Parathyroid adenoma (tissue), 2 donors: ENCODE measurements around the gene GLB1L3.
A peak's percentile ranks its signal among the peaks of the same experiment; 100 is the strongest.
"Not testable (repeated sequence)": the region's sequence is repeated elsewhere in the genome, so short reads cannot be mapped to it uniquely, and the experiment has no call there.

Source experiments
- H2AFZ ChIP-seq: fragments of 300-600 bp; sonication (generic); one replicate; pipeline ENCODE4 v1.7.0; 2017; ENCODE audit warnings: antibody characterized with exemption, mild to moderate bottlenecking
- H3K27ac ChIP-seq: fragments of 300-600 bp; sonication (generic); one replicate; pipeline ENCODE4 v1.7.0; 2017
- H3K27me3 ChIP-seq: fragments of 300-600 bp; sonication (generic); one replicate; pipeline ENCODE4 v1.7.0; 2017; ENCODE audit warnings: low read length; ENCODE audit not compliant: control insufficient read depth, insufficient read depth
- H3K36me3 ChIP-seq: fragments of 300-600 bp; sonication (generic); one replicate; pipeline ENCODE4 v1.7.0; 2017; ENCODE audit warnings: low read length; ENCODE audit not compliant: control insufficient read depth, insufficient read depth
- H3K4me1 ChIP-seq: fragments of 300-600 bp; sonication (generic); one replicate; pipeline ENCODE4 v1.7.0; 2017; ENCODE audit warnings: control low read depth
- H3K4me2 ChIP-seq: fragments of 300-600 bp; sonication (generic); one replicate; pipeline ENCODE4 v1.7.0; 2017; ENCODE audit warnings: low read length
- H3K4me3 ChIP-seq: fragments of 300-600 bp; sonication (generic); one replicate; pipeline ENCODE4 v1.7.0; 2017; ENCODE audit warnings: low read depth, low read length
- H3K79me2 ChIP-seq: fragments of 300-600 bp; sonication (generic); one replicate; pipeline ENCODE4 v1.7.0; 2017; ENCODE audit warnings: control low read depth
- H3K9ac ChIP-seq: fragments of 300-600 bp; sonication (generic); one replicate; pipeline ENCODE4 v1.7.0; 2017; ENCODE audit warnings: mild to moderate bottlenecking
- H3K9me3 ChIP-seq: fragments of 300-600 bp; sonication (generic); one replicate; pipeline ENCODE4 v1.7.0; 2017; ENCODE audit warnings: low read length; ENCODE audit not compliant: control insufficient read depth
- CTCF ChIP-seq: fragments of 300-600 bp; sonication (generic); IDR thresholded peaks from one replicate; pipeline ENCODE4 v1.7.0; 2017; ENCODE audit warnings: antibody characterized with exemption, mild to moderate bottlenecking
- donor health status: primary hyperparathyroidism.

The GLB1L3 gene

GRCh38 chr11:134253188-134253993 is 22.8 kb upstream of the GLB1L3 start, which contains the start of the genes ACAD8 and THYN1:
ACAD8 (plus strand) TSS chr11:134253568; CDS start chr11:134253601, 33 bp downstream.
THYN1 (minus strand) TSS chr11:134253352; CDS start chr11:134252882, 470 bp downstream.
- Histone ChIP-seq H3K9ac (no peak within 1 kb of the TSS), H3K9me3 (no peaks in the 10 kb centered on the region), H3K79me2 (no peaks in the 10 kb centered on the region)

GRCh38 chr11:134254433-134255183 is 21.6 kb upstream of the GLB1L3 start:
- Histone ChIP-seq H3K36me3 (no peaks in the 10 kb centered on the region), H3K9ac (no peak overlapping the region)
- no peak for TF ChIP-seq CTCF

More at GRCh38 chr11:134253188-134253993, 22.8 kb upstream of the GLB1L3 start, which contains the start of the genes ACAD8 and THYN1:
- no peaks in the 10 kb centered on the region for H3K36me3 ChIP-seq
- peaks cover 6% of the 10 kb centered on the region for H3K4me1 ChIP-seq
- no peaks in the 10 kb centered on the region for H3K27me3 ChIP-seq
- peak within 1 kb of the TSS; percentile 82 for H2AFZ ChIP-seq
- peak within 1 kb of the TSS; percentile 57 for H3K4me2 ChIP-seq
- H3K4me3 ChIP-seq: peak within 1 kb of the TSS; percentile 84
- H3K27ac ChIP-seq: peak within 1 kb of the TSS; percentile 47
- TF ChIP-seq CTCF: peak; percentile 41

GRCh38 chr11:134255184-134255561 is 21.0 kb upstream of the GLB1L3 start:
- not testable (repeated sequence) for H2AFZ ChIP-seq, H3K4me1 ChIP-seq, H3K4me3 ChIP-seq, H3K9ac ChIP-seq, H3K9me3 ChIP-seq, H3K27me3 ChIP-seq, H3K36me3 ChIP-seq, H3K4me2 ChIP-seq, H3K27ac ChIP-seq, H3K79me2 ChIP-seq

More at GRCh38 chr11:134254433-134255183, 21.6 kb upstream of the GLB1L3 start:
- H3K4me1 ChIP-seq: peaks cover 6% of the 10 kb centered on the region
- no peak overlapping the region for H2AFZ ChIP-seq
- H3K9me3 ChIP-seq: no peaks in the 10 kb centered on the region
- H3K27me3 ChIP-seq: no peaks in the 10 kb centered on the region
- no peak overlapping the region for H3K27ac ChIP-seq
- H3K4me2 ChIP-seq: no peak overlapping the region
- no peak overlapping the region for H3K4me3 ChIP-seq
- H3K79me2 ChIP-seq: no peaks in the 10 kb centered on the region

GRCh38 chr11:134257101-134257500 is 19.1 kb upstream of the GLB1L3 start:
- TF ChIP-seq CTCF: no peak
- Histone ChIP-seq H3K36me3 (no peaks in the 10 kb centered on the region), H3K79me2 (no peaks in the 10 kb centered on the region)

GRCh38 chr11:134258577-134258976 is 17.6 kb upstream of the GLB1L3 start:
- Histone ChIP-seq H2AFZ (no peak overlapping the region), H3K4me3 (no peak overlapping the region), H3K79me2 (no peaks in the 10 kb centered on the region), H3K4me1 (no peaks in the 10 kb centered on the region), H3K27ac (no peak overlapping the region), H3K4me2 (no peak overlapping the region), H3K27me3 (no peaks in the 10 kb centered on the region), H3K9ac (no peak overlapping the region), H3K9me3 (no peaks in the 10 kb centered on the region), H3K36me3 (no peaks in the 10 kb centered on the region)
- no peak for TF ChIP-seq CTCF

More at GRCh38 chr11:134257101-134257500, 19.1 kb upstream of the GLB1L3 start:
- no peak overlapping the region for H3K4me3 ChIP-seq
- no peak overlapping the region for H3K27ac ChIP-seq
- H3K9me3 ChIP-seq: no peaks in the 10 kb centered on the region
- peaks cover 4% of the 10 kb centered on the region for H3K4me1 ChIP-seq
- no peak overlapping the region for H3K4me2 ChIP-seq
- H2AFZ ChIP-seq: no peak overlapping the region
- no peaks in the 10 kb centered on the region for H3K27me3 ChIP-seq
- H3K9ac ChIP-seq: no peak overlapping the region
